ENCODE measurements around the gene FLII. TPM values are rescaled to one million over a fixed set of nuclear protein-coding genes. Genes with fewer than 3 reads are reported as not detected.

Gene FLII
- total and polyA plus RNA-seq, 2 donors (not counting 1 experiment from before 2014, with no cell fraction given), result 199 to 395 TPM

- no peak for TF ChIP-seq EZH2 (IDR thresholded peaks at IDR 0.05; ENCODE audit: low read length, missing control alignments)
- TF ChIP-seq CTCF (conservative IDR thresholded peaks at IDR 0.05 in 1 of 2, IDR thresholded peaks at IDR 0.05 in 1 of 2; ENCODE audit: low read depth in 1 of 2, low read length in 2 of 2), result no peak
- H2AFZ ChIP-seq (ENCODE audit: low read length), result no peak overlapping the region
- H3K4me1 ChIP-seq (ENCODE audit: control insufficient read depth, extremely low read depth, insufficient read depth, low read length), result no peaks in the 10 kb centered on the region
- H3K27me3 ChIP-seq (ENCODE audit: control insufficient read depth, insufficient read depth, low read length), result no peaks in the 10 kb centered on the region
- no peaks in the 10 kb centered on the region for H4K20me1 ChIP-seq (ENCODE audit: control insufficient read depth, extremely low read depth, insufficient read depth, low read length)
- no peaks in the 10 kb centered on the region for H3K9me3 ChIP-seq (ENCODE audit: control insufficient read depth, insufficient read depth, low read depth, low read length)
- H3K4me2 ChIP-seq (ENCODE audit: extremely low read depth, insufficient read depth, low read length), result no peak overlapping the region
- DNase-seq (ENCODE audit: low read depth in 2 of 2), result no peak
- H3K9ac ChIP-seq (ENCODE audit: insufficient read depth, low read length), result no peak overlapping the region
- H3K27ac ChIP-seq (ENCODE audit: insufficient read depth, low read length), result no peak overlapping the region
- peaks cover 61% of the 10 kb centered on the region for H3K36me3 ChIP-seq (ENCODE audit: control insufficient read depth, insufficient read depth, low read length)
- no peak overlapping the region for H3K4me3 ChIP-seq (replicated peaks in 1 of 4; ENCODE audit: control extremely low read depth in 1 of 4, insufficient read depth in 1 of 4, low read depth in 3 of 4, low read length in 4 of 4)
- no peaks in the 10 kb centered on the region for H3K79me2 ChIP-seq (ENCODE audit: control insufficient read depth, insufficient read depth, low read length)
Observed at GRCh38 chr17:18247613-18248001, 10.9 kb downstream of the FLII start.

GRCh38 chr17:18246880-18247612 is 11.5 kb downstream of the FLII start:
- Histone ChIP-seq H3K27me3 (ENCODE audit: control insufficient read depth, insufficient read depth, low read length) (no peaks in the 10 kb centered on the region), H3K4me1 (ENCODE audit: control insufficient read depth, extremely low read depth, insufficient read depth, low read length) (no peaks in the 10 kb centered on the region), H3K27ac (ENCODE audit: insufficient read depth, low read length) (no peak overlapping the region), H3K4me3 (replicated peaks in 1 of 4; ENCODE audit: control extremely low read depth in 1 of 4, insufficient read depth in 1 of 4, low read depth in 3 of 4, low read length in 4 of 4) (no peak overlapping the region), H3K4me2 (ENCODE audit: extremely low read depth, insufficient read depth, low read length) (no peak overlapping the region), H3K9me3 (ENCODE audit: control insufficient read depth, insufficient read depth, low read depth, low read length) (no peaks in the 10 kb centered on the region), H4K20me1 (ENCODE audit: control insufficient read depth, extremely low read depth, insufficient read depth, low read length) (no peaks in the 10 kb centered on the region), H2AFZ (ENCODE audit: low read length) (no peak overlapping the region), H3K9ac (ENCODE audit: insufficient read depth, low read length) (no peak overlapping the region), H3K79me2 (ENCODE audit: control insufficient read depth, insufficient read depth, low read length) (no peaks in the 10 kb centered on the region), H3K36me3 (ENCODE audit: control insufficient read depth, insufficient read depth, low read length) (peaks cover 62% of the 10 kb centered on the region)
- TF ChIP-seq CTCF (conservative IDR thresholded peaks at IDR 0.05 in 1 of 2, IDR thresholded peaks at IDR 0.05 in 1 of 2; ENCODE audit: low read depth in 1 of 2, low read length in 2 of 2), result no peak
- peak in 1 of 2 donors; percentile 33 for DNase-seq (ENCODE audit: low read depth in 2 of 2)

GRCh38 chr17:18246109-18246725 is 12.3 kb downstream of the FLII start:
- H3K4me3 ChIP-seq (replicated peaks in 1 of 4; ENCODE audit: control extremely low read depth in 1 of 4, insufficient read depth in 1 of 4, low read depth in 3 of 4, low read length in 4 of 4), result no peak overlapping the region
- H3K27me3 ChIP-seq (ENCODE audit: control insufficient read depth, insufficient read depth, low read length), result no peaks in the 10 kb centered on the region
- H2AFZ ChIP-seq (ENCODE audit: low read length), result no peak overlapping the region
- DNase-seq (ENCODE audit: low read depth in 2 of 2), result no peak
- TF ChIP-seq CTCF (conservative IDR thresholded peaks at IDR 0.05 in 1 of 2, IDR thresholded peaks at IDR 0.05 in 1 of 2; ENCODE audit: low read depth in 1 of 2, low read length in 2 of 2) (no peak), EZH2 (IDR thresholded peaks at IDR 0.05; ENCODE audit: low read length, missing control alignments) (no peak)
- no peaks in the 10 kb centered on the region for H3K4me1 ChIP-seq (ENCODE audit: control insufficient read depth, extremely low read depth, insufficient read depth, low read length)
- H3K4me2 ChIP-seq (ENCODE audit: extremely low read depth, insufficient read depth, low read length), result no peak overlapping the region
- no peak overlapping the region for H3K9ac ChIP-seq (ENCODE audit: insufficient read depth, low read length)
- H3K27ac ChIP-seq (ENCODE audit: insufficient read depth, low read length), result no peak overlapping the region
- H3K9me3 ChIP-seq (ENCODE audit: control insufficient read depth, insufficient read depth, low read depth, low read length), result no peaks in the 10 kb centered on the region
- H3K79me2 ChIP-seq (ENCODE audit: control insufficient read depth, insufficient read depth, low read length), result no peaks in the 10 kb centered on the region
- H3K36me3 ChIP-seq (ENCODE audit: control insufficient read depth, insufficient read depth, low read length), result peaks cover 56% of the 10 kb centered on the region
- no peaks in the 10 kb centered on the region for H4K20me1 ChIP-seq (ENCODE audit: control insufficient read depth, extremely low read depth, insufficient read depth, low read length)

All from fibroblast of lung (primary cell).